ENCODE results near the gene CUEDC1. TPM values are rescaled to one million over a fixed set of nuclear protein-coding genes. Genes with fewer than 3 reads are reported as not detected.

The CUEDC1 gene
- total RNA-seq, 2 donors from 2014 or later: 33.0 to 44.9 TPM

DNA sequence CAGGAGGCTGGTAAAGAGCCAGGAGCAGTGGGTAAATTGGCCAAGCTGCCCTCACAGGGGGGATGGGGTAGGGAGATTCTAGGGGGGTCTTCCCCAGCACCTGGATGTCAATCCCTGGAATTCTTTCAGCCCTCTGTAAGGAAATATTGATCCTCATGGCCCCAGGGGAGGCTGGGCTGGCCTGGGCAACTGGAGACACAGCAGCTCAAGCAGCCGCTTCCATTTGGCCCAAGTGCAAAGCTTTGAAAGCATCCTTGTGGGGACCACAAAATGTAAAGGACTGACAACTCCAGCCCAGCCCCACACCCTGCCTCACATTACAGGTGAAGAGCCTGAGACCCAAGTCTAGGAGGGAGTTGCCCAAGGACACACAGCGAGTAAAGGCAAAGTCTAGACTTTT, 66.0 kb downstream of the CUEDC1 start:
- Histone ChIP-seq H3K36me3 (no peaks in the 10 kb centered on the region), H3K27ac (peak overlapping the region in 1 of 2 donors; percentile 30), H3K4me1 (replicated peaks) (peaks cover 30% of the 10 kb centered on the region), H3K9me3 (no peaks in the 10 kb centered on the region), H3K4me3 (no peak overlapping the region), H3K27me3 (replicated peaks; ENCODE audit: insufficient read depth) (no peaks in the 10 kb centered on the region)
- WGBS: 68% methylated on average over 2 of the region's 2 CpGs
- intact Hi-C loops (cut with DNase I): no loop called here
- DNase-seq (ENCODE audit: low spot score): no peak
- TF ChIP-seq POLR2A (IDR thresholded peaks at IDR 0.05) (no peak), POLR2AphosphoS5 (IDR thresholded peaks at IDR 0.05) (no peak)
- TF ChIP-seq, protein P1, sequence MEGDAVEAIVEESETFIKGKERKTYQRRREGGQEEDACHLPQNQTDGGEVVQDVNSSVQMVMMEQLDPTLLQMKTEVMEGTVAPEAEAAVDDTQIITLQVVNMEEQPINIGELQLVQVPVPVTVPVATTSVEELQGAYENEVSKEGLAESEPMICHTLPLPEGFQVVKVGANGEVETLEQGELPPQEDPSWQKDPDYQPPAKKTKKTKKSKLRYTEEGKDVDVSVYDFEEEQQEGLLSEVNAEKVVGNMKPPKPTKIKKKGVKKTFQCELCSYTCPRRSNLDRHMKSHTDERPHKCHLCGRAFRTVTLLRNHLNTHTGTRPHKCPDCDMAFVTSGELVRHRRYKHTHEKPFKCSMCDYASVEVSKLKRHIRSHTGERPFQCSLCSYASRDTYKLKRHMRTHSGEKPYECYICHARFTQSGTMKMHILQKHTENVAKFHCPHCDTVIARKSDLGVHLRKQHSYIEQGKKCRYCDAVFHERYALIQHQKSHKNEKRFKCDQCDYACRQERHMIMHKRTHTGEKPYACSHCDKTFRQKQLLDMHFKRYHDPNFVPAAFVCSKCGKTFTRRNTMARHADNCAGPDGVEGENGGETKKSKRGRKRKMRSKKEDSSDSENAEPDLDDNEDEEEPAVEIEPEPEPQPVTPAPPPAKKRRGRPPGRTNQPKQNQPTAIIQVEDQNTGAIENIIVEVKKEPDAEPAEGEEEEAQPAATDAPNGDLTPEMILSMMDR (IDR thresholded peaks at IDR 0.05): no peak

DNA sequence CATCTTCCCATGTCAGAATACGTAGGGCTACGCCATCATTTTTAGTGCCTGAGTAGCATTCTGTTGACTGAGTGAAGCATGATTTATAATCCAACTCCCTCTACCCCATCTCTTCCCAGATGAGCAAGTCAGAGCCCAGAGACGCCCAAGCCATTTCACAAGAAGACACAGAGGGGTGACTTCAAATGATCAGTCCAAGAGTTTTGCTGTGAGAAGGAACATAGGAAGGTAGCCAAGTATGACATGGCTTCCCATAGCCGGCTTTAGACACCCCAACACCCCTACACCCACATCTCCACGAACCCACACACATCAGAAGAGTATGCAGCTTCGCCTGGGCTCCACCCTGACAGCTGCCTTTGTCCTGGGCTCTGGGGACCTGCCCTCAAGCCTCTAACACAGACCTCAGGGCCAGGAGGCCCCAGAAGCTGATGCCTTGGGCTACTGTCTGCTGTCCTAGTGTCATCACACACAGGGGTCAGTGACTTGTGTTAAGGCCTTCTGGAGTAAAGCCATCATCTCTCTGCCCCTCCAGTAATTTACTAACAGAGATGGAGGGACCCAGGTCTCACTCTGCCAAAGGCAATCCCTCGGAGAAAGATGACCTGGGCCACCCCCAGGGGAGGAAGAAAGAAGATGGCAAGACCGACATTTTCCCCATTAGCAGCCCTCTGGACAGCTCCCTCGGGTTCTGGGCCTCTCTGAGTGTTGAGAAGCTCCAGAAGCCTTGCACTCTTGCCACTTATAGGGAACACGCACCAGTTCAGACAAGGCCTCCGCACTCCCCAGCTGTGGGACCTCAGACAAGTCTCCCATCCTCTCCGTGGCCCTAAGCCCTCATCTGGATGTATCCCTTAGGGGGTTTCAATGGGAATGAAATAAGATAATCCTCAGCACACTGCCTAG, 66.6 kb downstream of the CUEDC1 start:
- no peak overlapping the region for H3K4me3 ChIP-seq
- no peaks in the 10 kb centered on the region for H3K36me3 ChIP-seq
- H3K27ac ChIP-seq: peak overlapping the region; percentile 14 to 30
- H3K27me3 ChIP-seq (replicated peaks; ENCODE audit: insufficient read depth): no peaks in the 10 kb centered on the region
- intact Hi-C loops (cut with DNase I): no loop called here
- peak; percentile 3 for DNase-seq (ENCODE audit: low spot score)
- no peak for TF ChIP-seq POLR2A (IDR thresholded peaks at IDR 0.05)
- no peak for TF ChIP-seq POLR2AphosphoS5 (IDR thresholded peaks at IDR 0.05)
- TF ChIP-seq, protein P1 (IDR thresholded peaks at IDR 0.05): no peak
- no peaks in the 10 kb centered on the region for H3K9me3 ChIP-seq
- H3K4me1 ChIP-seq (replicated peaks): peaks cover 27% of the 10 kb centered on the region
- 73% methylated on average over 12 of the region's 12 CpGs for WGBS

DNA sequence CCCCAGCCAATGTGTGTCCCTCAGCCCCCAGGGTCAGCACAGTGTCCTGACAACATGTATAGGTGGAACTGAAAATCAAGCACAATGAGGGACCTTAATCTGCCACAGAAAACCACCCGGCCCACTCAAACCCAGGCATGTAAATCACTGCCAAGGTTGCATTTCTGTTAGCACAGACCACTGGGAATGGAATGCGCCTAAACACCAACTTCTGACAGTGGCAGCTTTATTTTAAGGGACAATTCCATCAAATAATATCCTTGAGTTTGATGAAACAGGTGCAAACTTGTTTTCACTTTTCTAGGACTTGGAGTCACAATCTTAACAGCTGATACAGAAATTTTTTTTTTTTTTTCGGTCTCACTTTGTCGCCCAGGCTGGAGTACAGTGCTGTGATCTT, 68.1 kb downstream of the CUEDC1 start:
- Histone ChIP-seq H3K27me3 (replicated peaks; ENCODE audit: insufficient read depth) (no peaks in the 10 kb centered on the region), H3K27ac (no peak overlapping the region), H3K36me3 (no peaks in the 10 kb centered on the region), H3K9me3 (no peaks in the 10 kb centered on the region), H3K4me1 (replicated peaks) (peaks cover 13% of the 10 kb centered on the region), H3K4me3 (no peak overlapping the region)
- no peak for DNase-seq (ENCODE audit: low spot score)
- intact Hi-C loops (cut with DNase I): no loop called here
- TF ChIP-seq POLR2AphosphoS5 (IDR thresholded peaks at IDR 0.05): no peak
- TF ChIP-seq, protein P1 (IDR thresholded peaks at IDR 0.05): no peak
- TF ChIP-seq POLR2A (IDR thresholded peaks at IDR 0.05): no peak
- 80% methylated on average over 4 of the region's 4 CpGs for WGBS

DNA sequence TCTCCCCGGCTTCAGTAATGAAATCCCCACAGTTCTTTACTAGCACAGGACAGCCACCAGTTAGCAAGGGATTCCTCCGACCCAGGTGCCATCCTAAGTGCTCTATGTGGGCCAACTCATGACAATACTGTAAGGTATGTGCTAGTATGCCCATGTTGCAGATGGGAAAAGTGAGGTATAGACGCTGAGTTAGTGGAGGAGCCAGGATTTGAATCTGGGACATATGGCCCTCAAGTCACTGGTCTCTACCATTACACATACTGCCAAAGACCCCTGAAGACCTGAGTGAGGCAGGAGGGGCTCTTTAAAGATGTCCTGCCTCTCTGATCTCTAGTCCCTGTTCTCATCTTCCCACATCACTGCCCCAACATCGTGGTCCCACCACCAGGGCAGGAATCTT, 69.2 kb downstream of the CUEDC1 start:
- H3K27me3 ChIP-seq (replicated peaks; ENCODE audit: insufficient read depth): no peaks in the 10 kb centered on the region
- TF ChIP-seq POLR2A (IDR thresholded peaks at IDR 0.05): no peak
- TF ChIP-seq, protein P1 (IDR thresholded peaks at IDR 0.05): no peak
- TF ChIP-seq POLR2AphosphoS5 (IDR thresholded peaks at IDR 0.05): no peak
- intact Hi-C loops (cut with DNase I): no loop called here
- H3K27ac ChIP-seq: no peak overlapping the region
- no peak for DNase-seq (ENCODE audit: low spot score)
- H3K4me3 ChIP-seq: no peak overlapping the region
- H3K36me3 ChIP-seq: no peaks in the 10 kb centered on the region
- no peaks in the 10 kb centered on the region for H3K9me3 ChIP-seq
- peaks cover 12% of the 10 kb centered on the region for H3K4me1 ChIP-seq (replicated peaks)
- WGBS: 98% methylated on average over 4 of the region's 4 CpGs

All from prostate gland (tissue), 2 donors.